HG03196 (cell line): Measurements from ENCODE around the gene AFG3L2.

Source experiments
- ATAC-seq: cut with Tn5 transposase; IDR thresholded peaks from one replicate; pipeline ENCODE4 v1.9.1; 2021; ENCODE audit not compliant: unreplicated experiment

The AFG3L2 gene

DNA sequence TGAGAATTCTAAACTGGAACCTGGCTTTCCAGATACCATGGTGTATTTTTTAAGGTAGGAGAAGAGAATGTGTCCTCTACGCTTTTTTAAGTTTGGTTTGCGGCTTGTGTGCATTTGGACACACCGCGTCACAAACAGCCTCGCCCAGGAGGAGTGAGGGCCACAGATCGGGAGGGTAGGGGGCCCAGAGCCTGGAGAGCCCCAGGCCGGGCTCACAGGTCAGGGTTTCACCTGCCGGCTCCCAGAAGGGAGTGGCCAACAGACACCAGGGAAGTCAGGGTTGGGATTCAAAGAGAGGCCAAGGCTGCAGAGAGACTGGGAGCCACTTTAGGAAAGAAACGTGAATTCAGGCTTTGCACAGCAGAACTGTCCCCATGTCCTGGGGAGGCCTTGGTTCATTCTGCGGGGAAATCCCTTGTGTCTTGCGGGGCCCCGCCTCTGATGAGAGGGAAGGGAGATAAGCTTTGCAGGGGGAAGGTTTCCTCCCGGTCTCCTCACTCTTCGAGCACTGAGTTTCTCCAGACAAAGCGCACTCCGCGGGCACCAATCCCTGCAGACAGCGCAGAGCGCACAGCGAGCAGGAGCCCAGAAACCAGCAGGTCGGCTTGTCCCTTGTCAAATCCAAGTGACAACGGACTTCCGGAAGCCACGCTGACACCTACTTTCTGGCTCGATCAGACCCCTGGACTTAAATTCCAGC is 70.9 kb downstream of the AFG3L2 start:
- no peak for ATAC-seq

DNA sequence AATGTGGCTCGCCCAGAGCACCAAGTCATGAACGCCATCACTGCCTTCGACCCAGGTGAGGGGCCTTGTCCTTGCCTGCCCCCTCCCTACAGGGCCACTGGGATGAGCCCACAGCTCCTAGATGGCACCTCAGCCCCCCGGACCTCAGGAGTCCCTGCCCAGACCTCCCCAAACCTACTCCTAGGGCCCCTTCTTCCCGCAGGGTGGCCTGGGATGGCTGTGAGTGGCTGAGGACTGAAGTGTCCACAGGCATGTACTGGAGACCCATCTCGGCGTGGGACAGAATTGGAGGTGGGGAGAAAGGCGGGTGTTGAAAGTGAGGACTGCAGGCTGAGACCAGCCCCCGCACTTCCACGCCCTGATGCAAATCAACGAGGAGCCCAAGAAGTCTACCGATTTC is 71.8 kb downstream of the AFG3L2 start:
- ATAC-seq: no peak

DNA sequence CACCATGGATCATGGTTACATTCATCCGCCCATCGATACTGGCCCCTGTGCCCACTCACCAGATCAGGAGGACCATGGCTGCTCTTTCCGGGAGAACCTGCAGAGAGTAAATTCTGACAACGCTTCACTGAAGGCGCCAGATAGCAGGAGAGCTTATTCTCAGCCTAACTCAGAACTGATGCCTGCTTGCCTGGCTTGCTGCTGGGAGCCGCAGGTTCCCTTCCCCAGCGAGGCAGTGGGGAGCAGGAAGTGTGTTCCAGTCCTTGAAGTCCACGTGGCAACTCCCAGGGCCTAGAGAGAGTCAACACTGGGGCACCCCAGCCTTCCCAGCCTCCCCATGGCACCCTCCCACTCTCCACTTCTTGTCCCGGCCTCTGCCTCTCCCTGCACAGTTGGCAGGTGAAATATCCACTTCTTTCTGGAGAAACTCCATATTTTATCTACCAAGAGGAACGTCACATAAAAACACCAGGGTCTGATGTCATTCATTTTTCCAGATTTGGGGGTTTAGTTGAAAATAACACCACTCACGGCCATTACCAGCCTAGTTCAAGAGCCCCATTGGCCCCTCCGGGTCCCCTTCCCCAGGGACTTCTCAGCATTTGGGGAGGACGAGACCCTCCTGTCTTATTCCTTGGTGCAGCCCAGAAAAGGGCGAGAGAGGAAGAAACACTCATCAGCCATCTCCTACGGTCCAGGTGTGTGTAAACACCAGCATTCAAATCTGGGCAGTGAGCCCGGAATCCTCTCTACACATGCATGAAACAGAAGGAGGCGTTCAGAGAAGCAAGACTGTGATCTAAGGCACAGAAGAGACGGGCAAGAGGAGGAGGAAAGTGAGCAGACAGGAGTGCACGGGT is 72.4 kb downstream of the AFG3L2 start:
- ATAC-seq: no peak

DNA sequence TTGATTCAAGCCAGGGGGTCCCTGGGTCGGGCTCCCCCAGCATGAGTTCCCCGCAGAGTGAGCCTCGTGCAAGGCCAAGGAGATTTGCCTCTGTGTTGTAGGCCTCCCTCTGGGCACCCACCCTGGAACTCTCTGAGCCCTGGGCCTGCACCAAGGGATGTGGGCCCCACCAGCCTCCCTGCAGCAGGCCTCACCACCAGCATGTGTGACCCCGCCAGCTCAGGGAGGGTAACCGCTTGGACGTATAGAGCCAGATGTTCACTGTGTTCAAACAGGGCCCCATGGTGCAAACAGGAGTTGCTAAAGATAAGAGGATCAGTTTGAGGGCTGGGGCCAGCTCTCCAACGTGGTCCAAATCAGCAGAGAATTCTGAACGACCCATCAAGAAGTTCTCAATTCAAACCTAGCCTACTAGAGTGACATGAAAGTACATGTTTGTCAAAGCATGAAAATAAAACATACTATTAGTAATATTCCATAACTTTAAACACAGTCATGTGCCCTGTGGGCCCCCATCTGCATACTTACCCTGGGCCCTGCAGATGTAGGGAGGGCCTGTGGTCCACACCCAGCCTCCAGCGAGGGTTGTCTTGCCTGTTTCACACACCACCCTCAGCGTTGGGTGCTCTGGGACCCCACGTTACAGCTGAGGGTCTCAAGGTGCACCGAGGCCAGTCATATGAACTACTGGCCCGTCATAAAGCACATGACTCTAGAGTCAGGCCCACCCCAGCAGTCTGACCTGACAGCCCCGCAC is 74.5 kb downstream of the AFG3L2 start:
- no peak for ATAC-seq

DNA sequence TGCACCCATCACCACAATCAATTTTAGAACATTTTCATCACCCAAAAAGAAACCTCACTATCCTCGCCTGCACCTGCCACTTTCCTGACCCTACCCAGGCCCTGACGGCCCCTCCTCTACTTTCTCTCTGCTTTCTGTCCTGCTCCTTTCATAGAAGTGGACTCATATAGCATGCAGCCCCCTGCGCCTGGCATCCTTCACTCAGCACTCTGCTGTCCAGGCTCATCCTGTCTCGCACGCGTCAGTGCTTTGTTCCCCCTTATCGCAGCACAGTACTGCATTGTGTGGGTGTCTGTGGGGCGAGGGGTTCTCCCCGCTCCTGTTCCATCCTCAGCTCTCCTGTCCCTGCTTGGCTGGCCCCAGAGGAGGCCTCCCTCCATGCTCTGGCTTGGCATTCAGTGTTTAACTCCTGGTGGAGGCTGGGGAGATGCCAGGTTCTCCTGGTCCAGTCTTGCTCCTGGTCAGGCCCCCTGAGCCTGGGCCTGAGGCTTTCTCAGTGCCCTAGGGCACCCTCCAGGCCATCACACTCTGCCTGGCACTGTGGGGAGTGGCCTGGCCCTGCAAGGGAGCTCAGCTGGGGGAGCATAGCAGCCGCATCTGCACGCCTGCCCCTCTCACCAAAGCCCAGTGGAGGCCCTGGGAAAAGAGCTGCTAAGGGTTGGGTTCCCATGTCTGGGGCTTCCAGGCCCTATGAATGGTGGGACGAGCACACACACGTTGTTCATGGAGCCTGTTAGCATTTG is 75.6 kb downstream of the AFG3L2 start:
- ATAC-seq: no peak

DNA sequence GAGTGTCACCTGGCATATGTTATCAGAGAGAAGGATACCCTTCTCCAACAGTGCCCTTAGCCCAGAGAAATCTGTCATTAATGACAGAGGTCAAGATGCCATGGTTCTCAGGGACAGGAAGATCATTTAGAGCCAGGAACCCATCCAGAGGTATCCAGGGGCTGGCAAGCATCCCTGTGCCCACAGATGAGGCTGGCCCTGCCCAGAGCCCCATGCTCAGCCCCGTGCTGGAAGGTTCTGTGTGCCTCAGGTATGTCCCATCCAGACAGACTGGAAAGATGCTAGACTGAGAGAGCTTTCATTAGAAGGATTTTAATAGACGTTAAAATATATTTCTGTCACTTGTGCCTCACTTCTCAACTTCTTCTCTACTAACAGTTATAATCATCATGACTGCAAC is 77.2 kb downstream of the AFG3L2 start:
- ATAC-seq: no peak

DNA sequence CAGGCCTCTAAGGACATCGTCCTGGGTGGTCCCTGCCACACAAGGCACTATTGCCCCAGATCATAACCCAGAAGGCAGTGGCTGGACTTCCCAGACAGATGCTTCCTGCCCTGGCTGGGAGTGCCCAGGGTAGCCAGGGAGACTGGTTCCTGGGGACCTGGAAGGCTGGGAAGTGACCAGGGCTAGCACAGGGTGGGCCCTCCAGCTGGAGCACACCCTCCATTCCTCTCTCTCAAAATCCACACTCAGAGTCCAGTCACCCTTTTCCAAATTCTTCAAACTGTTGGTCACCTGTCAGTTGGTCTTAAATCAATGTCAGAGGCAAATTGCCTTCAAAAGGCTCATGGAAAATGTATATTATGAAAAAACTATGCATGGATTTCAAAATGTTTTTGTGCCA is 80.6 kb downstream of the AFG3L2 start:
- ATAC-seq: no peak

DNA sequence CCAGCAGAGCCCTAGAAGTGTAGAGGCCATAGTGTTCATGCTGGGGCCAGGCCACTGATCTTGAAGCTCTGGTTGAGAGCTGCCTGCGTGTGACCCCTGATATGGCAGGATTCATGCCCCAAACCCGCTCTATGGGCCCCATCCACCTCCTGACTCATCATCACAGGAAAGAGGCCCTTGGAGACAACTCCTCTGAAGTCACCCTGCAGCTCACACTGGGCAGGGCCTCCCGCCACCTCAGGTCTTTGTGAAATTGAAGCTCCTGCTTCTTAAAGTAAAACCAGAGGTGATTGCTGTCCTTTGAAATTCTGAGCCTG is 81.0 kb downstream of the AFG3L2 start:
- ATAC-seq: no peak

DNA sequence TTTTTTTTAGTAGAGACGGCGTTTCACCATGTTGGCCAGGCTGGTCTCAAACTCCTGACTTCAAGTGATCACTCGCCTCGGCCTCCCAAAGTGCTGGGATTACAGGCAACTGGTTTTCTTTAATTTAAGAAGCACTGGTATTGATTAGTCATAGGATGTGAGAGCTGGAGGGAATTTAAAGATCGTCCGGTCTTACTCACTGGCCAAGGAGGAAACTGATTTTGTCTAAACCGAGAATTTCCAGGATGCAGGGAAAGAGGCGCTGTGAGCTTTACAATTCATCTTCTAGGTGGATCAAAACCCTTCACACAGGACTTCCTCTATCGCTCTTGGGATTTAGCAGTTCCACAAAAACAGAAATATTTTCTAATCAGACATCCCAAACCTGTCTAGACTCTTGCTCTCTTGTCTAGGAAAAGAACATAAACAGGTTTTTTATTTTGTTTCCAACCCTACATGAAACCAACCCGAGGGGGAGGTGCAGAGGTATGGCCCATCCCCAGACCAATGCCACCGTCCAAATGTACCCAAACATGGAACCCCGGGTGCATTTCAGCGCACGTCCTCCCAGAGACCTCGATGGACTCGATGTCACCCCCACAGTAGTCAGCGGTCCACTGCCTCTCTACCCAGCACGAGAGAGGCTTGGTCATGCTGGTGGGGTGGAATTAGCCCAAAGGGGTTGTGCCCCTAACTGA is 81.5 kb downstream of the AFG3L2 start:
- ATAC-seq: no peak

DNA sequence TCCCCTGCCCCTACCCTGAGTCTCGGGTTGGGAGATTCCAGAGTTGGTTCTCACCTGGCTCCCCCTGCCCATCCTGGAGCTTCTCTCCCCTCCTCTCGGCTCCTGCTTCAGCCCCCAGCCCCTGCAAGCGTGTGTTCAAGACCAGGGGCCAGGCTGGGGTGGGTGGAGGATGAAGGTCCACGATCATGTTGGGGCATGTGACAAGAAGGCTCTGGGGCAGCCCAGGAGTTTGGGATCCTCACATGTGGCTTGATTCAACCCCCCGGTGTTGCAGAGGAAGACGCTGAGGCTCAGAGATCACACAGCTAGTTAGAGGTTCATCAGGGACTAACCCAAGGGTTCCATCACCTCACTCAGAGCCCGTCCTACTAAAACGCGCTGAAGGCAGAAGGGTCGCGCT is 83.2 kb downstream of the AFG3L2 start:
- ATAC-seq: no peak

DNA sequence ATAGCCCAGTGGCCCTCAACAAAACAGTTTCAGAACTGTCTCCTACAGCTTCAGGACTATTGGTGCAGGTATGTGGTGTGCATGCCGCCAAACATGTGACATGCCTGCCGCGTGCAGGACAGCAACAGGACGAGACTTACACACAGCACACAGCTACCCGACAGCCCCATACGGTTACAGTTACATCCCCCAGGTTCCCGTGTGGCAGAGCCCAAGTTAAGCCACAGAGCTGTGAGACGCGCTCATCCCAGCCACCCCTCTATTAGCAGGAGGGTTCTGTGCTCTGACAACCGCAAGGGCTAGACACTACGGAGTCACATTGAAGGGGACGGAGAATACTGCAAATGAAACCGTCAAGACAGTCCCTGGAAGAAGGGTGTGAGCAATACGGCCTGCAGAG is 85.3 kb downstream of the AFG3L2 start:
- no peak for ATAC-seq

DNA sequence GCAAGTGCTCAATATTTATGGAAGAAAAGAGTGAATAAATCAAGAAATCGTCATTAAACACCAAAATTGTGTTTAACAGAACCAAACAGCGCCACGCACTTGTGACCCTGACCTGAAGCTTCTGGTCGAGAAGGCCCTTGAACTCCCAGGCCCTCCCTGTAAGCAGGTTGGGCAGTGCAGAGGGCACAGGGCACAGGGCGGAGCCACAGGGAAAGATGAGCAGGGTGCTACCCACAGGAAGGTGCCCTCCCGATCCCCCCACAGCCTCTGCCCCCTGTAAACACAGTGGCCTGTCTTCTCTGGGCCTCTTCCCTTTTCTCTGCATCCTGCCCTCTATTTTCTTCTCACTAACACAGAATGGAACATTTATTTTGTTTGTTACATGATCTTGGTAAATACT is 85.9 kb downstream of the AFG3L2 start:
- ATAC-seq: no peak

DNA sequence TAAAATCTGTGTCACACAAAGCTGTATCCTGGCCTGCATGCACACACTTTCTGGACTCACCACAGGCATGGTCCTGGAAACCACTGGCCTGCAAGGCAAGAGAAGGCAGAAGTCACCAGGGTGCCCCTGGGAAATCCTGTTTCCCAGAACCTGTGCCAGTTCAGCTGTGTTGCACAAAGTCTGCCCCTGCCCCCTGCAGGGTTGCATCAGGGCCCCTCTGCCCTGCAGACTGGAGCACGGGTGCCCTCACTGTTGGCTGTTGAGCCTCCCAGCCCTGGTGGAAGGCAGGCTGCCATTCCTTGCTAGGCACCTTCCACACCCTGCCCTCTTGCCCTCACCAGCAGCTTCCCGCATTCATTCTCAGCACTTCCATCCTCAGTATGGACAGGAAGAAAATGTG is 86.9 kb downstream of the AFG3L2 start:
- ATAC-seq: no peak

DNA sequence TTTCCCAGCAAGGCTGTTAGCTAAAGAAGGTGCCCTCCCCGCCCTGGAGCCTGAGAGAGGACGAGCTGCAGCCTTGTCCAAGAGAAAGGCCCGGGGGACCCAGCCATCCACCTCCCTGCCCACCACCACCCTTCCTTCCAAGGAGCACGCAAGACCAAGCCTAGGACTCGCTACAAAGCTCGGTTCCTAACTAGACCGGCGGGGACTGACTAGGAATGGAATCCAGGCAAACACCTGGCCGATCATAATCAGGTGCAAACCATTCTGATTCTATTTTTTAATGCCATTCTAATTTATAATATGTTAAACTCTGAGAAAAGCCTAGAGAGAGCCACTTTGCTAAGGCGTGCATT is 88.6 kb downstream of the AFG3L2 start:
- no peak for ATAC-seq

DNA sequence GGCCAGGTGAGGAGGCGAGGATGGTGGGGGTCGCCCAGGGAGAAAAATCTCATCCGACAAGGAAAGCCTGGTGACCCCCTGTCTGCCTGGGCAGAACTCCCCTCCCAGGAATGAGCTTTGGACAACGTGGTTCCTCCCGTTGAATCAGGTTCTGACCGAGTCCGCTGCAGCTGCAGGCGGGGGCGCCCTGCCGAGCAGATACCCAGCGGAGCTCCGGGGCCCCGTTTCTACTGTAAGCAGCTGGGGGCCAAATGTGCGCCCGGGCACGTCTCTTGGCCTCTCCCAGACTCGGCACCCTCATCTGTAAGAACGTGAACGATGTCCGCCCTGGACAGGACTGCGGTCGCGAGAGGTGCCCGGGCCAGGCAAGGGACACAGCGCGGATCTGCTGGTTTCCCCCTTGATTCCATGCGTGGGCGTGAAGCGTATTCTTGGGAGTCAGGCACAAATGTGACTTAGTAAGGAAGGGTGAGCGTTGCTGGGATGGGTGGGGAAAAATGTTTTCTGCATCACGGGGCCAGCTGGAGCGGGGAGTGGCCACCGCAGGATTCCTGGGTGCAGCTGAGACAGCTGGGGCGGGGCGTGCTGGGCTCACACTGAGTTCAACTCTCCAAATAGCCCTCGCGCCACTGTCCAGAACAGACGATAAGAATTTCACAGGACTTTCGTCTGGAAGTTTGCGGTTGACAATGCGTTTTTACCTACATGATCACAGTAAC is 89.2 kb downstream of the AFG3L2 start:
- no peak for ATAC-seq

DNA sequence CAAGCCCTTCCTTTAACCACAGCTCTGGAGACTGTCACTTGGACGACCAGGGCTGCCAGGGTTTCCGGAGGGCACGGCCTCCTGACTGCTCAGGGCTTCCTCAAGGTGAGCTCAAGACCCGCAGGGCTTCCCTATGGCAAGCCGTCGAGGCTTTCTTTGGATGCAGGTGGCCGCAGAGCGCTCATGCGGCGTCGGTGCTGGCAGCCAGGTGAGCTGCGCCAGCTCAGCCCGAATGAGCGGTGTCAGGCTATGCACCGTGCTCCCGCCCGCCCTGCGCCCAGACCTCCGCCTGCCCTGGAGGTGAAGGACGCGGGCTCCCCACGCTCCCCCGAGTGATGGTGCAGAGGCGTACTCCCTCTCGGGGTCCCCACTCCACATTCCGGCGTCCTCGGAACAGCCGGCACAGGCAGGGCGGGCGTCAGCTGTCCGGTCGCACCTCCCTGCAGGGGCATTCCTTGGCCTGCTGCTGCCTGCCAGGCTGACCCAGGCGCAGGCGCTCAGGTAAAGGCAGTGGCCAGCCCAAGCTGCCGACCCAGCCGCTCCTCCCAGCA is 89.8 kb downstream of the AFG3L2 start:
- ATAC-seq: no peak

DNA sequence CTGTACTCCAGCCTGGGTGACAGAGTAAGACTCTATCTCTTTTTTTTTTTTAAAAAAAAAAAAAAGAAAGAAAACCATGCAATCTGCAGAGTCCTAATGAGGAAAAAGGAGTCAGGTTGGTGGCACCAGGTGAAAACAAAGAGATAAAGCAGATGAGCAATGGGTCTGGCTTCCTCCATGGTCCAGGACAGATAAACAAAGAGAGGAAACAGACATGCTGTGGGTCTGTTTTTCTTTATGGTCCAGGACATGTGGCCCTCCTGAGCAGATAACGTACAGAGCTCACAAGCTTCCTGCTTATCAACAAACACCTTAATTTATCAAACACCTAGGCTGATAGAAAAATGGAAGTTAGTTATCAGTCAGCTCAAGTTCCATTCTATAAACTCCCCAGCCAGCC is 93.4 kb downstream of the AFG3L2 start:
- ATAC-seq: no peak

DNA sequence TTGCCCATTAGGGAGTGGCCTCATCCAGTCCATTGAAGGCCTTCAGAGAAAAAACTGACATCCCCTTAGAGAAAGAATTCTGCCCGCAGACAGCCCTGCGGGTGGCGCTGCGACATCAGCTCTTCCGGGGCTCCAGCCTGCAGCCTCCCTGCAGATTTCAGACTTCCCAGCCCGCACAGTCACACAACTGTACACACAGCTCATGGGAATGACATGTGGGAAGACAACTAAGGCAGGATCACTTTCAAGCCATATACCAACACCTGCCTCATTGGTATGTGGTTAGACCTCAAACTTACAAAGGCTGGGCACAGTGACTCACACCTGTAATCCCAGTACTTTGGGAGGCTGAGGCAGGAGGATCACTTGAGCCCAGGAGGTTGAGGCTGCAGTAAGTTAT is 93.8 kb downstream of the AFG3L2 start:
- no peak for ATAC-seq

DNA sequence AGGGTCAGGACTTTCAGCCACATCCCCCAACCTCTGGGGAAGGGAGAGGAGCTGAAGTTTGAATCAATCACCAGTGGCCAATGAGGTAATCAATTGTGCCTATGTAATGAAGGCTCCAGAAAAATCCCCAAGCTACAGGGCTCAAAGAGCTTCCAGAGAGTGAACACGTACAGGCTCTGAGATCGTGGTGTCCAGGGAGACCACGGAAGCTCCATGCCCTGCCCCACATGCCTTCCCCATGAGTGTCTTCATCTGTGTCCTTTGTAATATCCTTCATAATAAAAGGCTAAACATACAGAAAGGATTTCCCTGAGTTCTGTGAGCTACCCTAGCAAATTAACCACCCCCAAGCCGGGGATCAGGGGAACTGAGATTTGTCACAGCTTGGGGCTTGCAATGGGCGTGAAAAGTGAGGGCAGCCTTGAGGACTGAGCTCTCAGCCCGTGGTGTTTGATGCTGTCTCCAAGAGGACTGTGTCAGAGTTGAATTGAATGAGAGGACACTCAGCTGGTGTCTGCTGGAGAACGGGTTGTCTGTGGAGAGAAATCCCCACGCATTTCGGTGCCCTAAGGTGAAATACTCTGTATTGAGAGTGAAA is 94.5 kb downstream of the AFG3L2 start:
- ATAC-seq: no peak

DNA sequence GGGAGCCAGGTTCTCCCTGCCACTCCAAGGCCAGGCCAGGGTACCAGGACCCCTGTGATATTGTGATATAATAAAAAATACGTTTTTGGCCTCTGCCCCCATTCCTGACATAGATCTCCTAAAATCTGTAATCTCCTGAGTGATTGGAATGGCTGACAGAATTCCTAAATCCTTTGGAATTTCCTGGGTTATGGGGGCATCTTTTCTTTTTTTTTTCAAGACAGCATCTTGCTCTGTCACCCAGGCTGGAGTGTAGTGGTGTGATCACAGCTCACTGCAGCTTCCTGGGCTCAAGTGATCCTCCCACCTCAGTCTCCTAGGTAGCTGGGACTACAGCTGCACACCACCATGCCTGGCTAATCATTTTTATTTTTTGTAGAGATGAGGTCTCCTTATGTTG is 95.2 kb downstream of the AFG3L2 start:
- no peak for ATAC-seq
